Ishikawa (cell line): ENCODE results near the gene DPEP2NB.

Experiments
- CREB1 ChIP-seq: IDR thresholded peaks from 2 replicates; pipeline ENCODE4 v1.6.1; 2012; ENCODE audit warnings: low read depth
- EP300 ChIP-seq: IDR thresholded peaks from 2 replicates; pipeline ENCODE4 v1.6.1; 2012; ENCODE audit warnings: borderline replicate concordance
- NFIC ChIP-seq: IDR thresholded peaks from 2 replicates; pipeline ENCODE4 v1.6.1; 2012

- TF ChIP-seq EP300 (no peak), CREB1 (no peak), NFIC (no peak)
Observed at GRCh38 chr16:67976205-67976604, 39.5 kb downstream of the DPEP2NB start.
